NCI-H146 treated with DMSO at 0.1 percent for 48 hours (cell line): Measurements from ENCODE around the gene TUBGCP3.
A peak's percentile ranks its signal among the peaks of the same experiment; 100 is the strongest.

Experiments used
- DNase-seq: peaks from one replicate; lab custom pipeline; 2025; ENCODE audit not compliant: unreplicated experiment; lab: John Stamatoyannopoulos, UW

The TUBGCP3 gene

DNA sequence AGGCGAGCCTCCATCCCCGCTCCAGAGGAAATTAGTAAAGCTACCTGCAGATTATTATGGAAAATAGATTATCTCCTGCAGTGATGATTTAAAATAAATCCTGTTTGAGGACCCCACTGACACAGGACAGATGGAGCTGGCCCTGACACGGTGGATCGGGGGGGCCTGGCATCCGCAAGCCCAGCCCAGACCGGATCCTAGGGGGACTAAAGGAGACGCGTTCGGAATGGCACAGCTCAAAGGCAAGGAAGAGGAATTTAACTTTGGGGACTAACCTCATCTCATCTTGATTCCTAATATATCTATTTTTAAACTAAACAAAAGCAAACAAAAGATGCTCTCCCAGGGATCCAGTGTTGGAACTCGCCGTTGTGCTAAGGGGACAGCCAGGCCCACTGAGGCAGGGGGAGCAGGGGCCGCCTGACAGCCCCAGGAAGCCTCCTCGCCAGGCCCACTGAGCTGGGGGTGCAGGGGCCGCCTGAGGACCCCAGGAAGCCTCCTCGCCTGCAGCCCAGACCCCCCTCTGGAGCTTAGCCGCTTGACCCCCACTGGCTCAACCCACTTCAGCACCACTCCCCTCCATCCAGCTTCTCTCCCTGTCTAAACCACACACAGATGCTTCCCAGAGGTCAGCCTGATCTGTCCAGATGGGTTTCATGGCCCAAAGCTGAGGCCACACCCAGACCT lies 133.2 kb downstream of the TUBGCP3 start:
- no peak for DNase-seq

DNA sequence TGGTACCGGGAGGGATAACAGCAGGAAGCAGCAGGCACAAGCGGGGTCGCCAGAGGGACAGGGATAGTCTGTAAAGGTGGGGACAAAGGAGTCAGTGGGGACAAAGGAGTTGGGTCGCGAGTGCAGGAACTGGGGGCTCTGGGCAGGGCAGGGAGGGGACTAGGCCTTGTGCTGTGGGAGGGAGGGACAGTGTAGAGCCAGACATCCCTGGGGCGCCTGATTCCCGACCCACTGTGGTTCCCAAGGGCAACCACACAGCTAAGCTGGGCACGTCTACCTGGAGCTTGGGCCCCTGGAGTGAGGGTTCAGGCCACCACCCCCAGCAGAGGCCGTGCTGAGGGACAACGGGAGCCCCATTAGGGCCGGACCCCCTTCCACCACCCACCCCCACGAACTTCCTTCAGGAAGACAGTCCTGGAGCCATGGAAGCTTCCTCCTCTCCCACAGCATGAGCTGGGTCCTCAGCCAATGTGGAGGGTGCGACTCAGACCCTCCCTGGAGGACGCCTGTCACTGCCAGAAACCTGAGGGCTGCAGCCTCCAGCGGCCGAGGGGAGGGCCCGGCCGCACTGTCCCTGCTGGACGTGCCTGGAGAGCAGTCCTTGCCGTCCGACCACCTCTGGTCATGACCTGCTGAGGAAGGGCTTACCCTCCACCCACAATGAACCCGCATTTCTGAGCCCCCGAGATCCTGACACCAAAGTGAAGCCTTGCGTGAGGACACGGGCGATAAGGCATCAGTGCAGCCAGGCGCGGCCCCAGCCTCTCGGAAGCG lies 133.9 kb downstream of the TUBGCP3 start:
- DNase-seq: no peak

DNA sequence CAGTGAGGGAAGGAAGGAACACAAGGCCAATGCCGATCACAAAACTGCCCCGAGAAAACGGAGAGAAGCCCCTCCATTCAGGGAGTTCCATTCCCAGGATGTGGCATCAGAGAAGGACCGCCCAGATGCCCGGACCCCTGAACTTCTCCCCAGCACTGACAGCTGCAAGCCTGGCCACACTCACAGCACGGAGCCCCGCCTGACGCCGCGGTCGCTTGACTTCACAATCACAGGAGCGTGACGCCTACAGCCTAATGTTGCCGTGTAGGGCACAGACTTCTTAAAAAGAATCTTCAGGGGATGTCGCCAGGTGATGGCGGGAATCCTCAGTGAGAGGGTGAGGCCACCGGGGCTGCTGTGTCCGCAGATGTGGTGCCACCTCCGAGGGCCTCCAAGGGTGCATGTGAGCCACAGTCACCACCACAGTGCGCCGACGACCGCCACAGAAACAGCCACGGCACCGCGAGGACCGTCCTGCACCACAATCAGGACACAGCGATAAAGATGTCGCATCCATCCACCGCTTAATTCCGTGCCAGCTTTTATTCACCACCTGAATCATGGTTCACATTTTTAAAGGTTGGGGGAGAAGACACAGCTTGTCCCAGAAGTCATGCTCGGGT lies 134.6 kb downstream of the TUBGCP3 start:
- no peak for DNase-seq

DNA sequence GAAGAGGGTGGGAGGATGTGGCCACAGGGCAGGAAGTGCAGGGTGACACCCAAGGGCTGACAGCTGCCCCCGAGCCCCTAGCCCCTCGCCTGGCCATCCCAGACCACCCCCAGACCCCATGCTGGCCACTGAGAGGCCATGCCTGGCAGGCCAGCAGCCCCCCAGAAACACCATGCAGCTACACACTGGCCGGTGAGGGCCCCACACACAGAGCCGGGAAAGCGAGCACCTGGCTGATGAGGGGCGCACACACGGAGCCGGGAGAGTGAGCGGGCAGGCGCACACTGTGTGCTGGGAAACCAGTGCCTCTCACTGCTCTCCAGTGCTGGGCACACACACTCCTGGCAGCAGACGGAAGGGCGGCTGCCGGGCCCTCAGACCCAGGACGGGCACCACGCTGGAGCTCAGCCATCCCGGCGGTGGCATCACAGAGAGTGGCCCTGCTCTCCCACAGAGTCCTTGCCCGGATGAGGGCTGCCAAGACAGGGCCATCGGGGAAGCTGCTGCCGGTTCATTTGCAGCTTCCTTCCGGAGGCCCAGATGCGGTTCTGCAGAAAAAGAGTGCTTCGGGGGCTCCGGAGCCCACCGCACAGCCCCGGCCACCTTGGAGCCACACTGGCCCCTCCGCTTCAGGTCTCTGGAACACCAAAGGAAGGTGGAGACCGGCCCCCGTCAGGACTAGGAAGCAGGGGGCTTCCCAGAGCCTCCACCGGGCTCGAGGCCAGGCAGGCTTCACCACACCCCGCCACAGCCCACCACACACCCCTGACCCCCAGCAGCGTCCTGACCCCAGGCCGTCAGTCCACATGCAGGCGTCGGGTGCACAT lies 135.4 kb downstream of the TUBGCP3 start:
- no peak for DNase-seq

DNA sequence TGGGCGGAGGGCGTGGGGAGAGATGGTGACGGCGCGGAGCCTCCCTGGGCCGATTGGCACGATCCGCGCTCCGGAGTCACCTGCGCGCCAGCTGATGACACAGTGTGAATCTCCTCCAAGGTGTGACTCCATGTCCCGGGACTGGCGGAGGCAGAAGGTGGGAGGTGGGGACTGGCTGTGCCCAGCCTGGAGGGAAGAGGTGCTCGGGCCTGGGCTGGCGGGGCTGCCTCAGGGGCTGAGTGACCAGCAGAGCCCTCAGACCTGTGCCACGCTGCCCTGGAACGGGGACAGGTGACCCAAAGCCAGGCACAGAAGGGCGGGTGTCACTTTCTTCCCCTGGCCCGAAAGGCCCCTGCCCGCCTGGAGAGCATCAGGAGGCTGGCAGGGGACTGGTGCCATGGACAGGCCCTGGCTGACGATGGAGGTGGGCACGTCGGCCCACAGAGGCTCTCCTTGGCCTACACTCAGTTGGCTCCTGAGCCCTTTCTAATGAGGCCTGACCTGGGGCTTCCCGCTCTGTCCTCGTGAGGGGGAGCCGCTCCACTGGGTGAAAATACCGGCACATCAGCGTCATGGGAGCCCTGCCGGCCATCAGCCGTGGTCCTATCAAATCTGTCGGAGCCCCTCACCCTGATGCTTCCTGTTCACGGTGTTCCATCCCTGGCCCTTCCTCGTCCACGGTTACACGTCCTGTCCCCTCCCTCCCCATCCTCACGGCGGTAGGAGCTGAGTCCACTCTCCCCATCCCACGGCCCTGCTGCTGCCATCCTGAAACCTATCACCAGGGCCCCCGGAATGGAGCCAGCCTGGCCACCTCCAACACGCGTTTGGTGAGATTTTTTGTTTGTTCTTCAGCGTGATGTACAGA lies 136.2 kb downstream of the TUBGCP3 start:
- DNase-seq: no peak

DNA sequence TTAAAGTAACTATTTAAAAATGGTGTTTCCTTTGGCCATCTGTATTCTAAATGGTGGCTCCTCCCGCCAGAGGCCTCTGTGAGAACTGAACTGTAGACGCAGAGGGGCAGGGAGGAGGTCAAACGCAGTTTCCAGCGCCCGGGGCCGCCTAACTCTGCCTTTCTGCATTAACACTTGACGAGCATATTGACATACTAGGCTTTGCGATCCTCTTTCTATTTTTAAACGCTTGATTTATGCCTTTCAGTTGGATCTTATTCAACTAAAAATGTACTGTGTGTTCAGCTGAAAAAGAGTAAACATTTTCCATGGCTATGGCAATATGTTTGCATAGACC lies 137.1 kb downstream of the TUBGCP3 start:
- peak; percentile 95 for DNase-seq

DNA sequence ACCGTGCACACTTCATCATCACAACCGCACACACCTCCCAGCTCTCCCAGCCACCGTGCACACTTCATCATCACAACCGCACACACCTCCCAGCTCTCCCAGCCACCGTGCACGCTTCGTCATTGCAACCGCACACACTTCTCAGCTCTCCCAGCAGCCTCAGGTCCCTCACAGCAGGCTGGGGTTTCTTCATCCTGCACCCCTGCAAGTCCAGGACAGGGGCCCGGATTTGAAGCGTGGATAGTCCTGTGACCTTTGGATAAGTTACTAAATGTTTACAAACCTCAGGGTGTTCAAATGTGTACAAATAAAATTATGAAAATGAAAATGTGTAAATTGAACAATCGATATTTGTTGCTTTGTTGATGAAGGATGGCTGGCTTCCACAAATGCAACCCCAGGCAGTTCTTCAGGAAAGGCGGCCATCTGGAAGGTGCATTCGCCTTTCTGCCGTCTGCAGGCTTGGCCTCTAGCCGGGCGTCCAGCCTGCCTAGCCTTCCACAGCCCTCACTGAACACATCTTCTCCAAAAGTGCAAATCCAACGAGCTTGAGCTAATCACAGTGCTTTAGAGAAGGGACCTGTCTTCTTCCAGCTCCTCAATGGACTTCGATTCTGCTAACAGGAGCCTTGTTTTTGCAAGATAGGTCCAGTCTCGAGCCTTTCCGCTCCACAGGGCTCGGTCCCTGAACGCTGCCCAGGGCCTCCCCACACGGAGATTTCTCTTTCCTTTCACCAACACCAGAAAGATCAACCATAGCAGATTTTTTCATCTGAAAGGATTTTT lies 137.6 kb downstream of the TUBGCP3 start:
- no peak for DNase-seq

DNA sequence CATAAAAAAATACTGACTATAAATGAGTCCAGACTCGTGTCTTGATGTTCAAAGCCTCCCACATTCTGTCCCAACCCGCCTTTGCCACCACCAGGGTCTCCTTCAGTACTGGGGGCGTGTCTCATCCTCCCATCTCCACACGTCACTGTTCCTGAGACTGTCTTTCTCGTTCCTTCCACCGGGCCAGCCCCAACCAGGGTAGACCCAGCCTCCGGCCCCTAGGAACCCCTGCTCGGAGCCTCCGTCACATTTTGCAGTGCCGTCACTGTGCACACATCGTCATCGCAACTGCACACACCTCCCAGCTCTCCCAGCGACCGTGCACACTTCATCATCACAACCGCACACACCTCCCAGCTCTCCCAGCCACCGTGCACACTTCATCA lies 138.4 kb downstream of the TUBGCP3 start:
- no peak for DNase-seq

DNA sequence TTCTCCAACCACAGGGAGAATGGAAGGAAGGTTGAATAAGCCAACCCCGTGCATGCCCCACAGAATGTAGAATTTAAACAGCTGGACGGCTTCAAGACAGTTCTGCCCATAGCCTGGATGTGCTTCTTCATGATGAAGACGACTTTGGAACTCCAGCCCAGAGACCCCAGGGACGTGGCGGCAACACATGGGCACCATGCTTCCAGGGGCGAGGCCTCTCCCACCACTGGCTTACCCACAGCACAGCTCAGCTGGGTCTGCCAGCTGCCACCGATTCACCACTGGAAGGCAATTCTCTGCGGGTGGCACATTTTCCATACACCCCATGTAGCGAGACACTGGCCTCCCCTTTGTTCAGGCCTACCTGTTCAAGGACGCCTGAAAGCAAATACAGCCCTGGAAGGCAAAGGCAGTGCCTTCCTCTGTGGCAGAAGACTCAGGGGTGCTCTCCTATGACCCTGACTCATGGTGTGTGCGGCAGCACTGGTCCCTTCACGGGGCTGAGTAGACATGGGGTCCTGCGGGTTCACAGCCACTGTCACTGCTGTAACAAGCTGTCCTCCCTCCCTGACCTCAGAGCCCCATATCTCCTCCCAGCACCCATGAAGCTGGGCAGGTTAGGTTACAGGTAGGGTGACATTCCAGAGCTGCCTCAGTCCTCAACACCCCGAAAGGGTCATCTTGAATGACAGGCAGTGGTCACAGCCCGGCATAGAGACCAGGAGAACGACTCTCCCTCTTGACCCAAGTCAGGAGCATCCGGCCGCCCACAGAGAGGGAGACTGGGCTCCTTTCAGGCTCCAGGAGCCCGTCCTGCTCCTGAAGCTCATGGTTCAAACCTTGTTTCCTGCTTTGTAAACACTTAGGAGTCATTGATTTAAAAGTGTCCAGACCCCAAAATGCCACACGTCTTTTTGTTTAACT lies 139.1 kb downstream of the TUBGCP3 start:
- DNase-seq: no peak

DNA sequence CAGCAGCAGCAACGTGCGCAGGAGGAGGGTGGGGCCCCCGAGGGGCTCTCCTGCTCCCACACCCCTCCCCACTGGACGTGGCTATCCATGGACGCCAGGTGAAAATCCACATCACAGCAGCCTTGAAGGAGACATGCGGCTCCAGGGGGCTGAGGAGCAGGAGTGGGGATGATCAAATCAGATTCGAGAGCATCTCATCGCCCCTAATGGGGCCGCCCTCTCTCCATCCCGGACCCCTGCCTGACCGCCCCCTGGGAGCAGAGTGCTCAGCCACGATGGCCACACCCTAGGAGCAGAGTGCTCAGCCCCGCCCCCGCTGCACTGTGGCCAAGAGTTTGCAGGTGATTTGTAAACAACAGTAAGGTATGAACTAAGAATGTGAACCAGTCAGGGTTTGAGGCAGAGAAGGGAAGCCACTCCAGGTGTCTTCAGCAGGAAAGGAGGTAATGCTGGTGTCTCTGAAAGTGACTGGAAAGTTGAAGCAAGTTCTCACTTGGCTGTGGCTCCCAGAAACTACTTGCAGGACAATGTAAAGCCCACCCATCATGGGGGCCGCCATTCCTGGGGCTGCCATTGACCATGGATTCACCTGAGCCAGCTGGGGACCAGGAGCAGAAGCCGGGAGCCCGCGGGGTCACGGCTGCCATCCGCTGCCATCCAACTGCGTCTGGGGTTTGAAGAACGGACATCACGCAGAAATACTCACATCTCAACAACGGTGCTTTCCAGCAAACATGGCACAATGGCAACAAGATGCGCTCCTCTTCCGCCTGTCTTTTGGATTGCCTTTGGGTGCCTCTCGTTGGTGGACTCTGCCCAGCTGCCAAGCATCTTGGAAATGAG lies 140.0 kb downstream of the TUBGCP3 start:
- DNase-seq: no peak

DNA sequence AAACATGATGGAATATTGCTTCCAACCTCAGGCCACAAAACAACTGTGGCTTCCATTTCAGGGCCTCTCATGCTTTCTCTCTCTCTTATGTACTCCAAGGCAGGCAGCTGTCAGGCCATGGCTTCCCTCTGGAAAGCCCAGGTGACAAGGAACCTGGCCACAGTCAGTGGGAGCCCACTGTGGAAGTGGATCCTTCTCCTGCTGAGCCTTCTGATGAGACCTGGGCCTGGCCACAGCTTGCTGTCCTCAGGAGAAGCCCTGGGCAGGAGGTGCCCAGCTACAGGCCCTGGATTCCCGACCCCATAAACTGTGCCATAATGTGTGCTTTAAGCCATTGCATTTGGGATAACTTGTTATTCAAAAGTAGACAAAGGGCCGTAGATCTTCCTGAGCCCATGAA lies 140.6 kb downstream of the TUBGCP3 start:
- DNase-seq: no peak

DNA sequence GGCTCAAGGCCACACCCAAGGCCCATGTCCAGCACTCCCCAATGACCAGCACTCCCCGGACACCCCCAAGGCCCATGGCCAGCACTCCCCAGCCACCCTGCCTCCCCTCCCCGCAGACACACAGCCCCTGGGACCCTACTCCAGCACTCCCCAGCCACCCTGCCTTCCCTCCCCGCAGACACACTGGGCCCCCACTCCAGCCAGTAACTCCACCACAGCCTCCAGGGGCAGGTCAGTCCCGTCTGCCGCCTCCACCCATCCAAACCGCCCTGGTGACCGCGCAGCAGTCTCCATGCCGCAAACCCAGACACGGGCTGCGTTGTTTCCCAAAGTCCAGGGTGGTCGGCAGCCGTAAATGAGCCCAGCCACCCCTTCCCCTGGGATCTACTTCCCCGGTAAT lies 141.1 kb downstream of the TUBGCP3 start:
- no peak for DNase-seq

DNA sequence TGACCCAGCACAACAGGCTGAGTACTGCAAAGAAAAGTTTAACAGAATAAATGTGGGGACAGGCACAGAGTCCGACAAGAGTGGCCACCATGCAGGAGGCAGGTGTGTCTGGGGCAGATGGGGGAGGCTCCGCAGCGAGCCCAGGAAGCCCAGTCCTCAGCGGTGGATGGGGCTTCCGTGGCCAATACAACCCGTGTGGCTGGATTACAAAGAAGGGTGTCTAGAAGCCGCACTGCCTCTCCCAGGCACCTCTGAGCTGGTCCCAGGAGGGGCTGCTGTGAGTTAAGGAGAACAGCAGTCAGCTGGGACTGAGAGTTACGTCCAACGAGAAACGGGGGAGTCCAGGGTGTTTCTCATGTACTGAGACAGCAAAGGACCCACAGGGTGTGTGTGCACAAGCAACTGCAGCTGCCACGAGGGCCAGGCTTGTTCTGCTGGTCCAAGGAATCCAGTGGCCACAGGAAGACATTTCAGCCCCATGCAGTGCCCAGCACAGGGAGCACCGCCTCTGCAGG lies 141.5 kb downstream of the TUBGCP3 start:
- DNase-seq: no peak

DNA sequence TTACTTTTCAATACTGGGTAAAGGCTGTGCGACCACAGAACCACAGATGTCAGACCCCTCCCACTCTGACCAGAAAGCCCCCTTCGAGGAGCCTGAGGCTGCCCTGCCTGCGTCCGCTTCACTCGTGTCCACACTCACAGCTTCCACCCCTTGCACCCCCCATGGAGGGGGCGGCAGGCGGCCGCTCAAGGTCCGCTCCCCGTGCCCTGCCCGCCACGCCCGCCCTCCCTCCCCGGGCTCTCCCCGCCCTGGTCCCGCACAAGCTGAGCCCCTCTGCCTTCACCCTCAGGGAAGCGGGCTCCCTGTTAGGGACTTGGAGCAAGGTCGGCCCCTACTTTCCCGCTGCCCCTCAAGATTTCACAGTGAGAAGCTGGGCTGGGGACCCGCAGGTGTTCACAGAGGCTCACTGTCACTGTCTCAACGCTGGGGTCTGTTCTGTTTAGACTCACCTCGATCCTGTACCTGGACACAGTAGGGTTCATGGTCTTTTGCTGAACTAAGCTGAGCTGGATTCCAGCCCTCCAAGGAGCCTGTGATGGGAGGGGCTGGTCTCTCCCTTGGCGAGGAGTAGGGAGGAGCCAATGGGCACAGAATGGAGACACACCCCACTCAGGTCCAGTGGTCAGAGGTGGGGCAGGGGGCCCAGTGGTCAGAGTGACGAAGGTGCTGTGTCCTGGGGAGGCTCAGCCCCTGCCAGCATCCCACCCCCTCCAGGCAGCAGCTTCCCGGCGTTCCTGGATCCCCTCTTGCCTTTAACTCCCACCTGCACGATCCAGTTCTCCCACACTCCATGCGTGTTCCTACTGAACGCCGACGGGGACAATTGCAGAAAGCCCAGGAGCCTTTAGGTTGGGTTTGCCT lies 142.3 kb downstream of the TUBGCP3 start:
- no peak for DNase-seq

DNA sequence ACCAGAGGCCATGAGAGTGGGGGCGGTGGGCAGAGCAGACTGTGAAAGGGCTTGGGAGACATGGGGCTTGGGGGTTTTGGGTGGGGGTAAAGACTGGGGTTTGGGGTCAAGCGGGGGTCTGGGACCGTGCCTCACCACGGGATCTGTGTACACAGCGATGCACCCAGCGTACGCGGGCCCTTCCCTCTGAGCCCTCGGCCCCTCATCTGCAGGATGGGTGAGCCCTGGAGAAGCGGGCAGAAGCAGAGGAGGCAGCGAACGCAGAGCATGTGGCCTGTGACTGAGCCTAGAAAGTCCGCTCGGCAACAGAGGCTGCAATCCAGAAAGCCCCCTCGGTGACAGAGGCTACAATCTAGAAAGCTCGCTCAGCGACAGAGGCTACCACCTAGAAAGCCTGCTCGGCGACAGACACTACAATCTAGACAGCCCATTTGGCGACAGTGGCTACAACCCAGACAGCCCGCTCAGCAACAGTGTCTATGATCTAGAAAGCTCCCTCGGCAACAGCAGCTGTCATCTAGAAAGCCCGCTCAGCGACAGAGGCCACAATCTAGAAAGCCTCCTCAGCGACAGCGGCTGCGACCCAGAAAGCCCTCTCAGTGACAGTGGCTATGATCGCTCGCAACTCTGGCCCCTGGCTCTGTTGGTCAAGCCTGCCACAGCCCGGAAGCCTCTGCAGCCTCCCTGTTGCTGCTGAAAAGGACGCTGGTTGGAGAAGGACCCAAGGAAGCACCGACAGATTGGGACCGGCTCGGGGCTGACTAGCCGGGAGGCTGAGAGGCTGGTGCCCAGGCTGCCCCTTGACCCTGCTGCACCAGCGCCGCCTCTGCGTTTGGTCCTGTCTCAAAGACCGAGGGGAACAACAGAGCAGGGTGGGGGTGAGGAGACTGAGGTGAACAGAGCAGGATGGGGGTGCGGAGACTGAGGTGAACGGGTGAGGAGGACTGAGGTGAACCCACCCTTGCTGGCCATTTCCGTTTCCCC lies 143.2 kb downstream of the TUBGCP3 start:
- DNase-seq: no peak

DNA sequence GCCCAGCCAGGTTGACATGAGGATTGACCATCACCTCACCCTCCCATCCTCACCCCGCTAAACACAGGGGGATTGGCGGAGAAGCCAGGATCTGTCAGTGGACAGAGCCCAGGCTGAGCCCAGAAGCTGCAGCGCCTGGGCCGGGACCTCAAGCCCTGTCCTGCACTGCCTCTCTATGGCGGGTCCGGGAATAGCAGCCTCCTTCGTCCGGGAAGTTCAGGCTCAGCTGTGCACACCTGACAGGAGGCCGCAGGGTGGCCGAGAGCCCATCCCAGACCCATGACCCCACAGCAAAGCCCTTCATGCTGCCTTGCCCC lies 144.0 kb downstream of the TUBGCP3 start:
- DNase-seq: peak; percentile 61
